Subcutaneous adipose tissue (tissue), 4 donors: ENCODE results near the gene PRKCB. TPM values are rescaled to one million over a fixed set of nuclear protein-coding genes. Genes with fewer than 3 reads are reported as not detected.

ENCODE experiments used
- total RNA-seq, 4 donors: library from RNA; depleted of rRNA; stranded (reverse); fragments of >200 nt; gene quantifications; one replicate each; pipeline ENCODE4 v1.1.0, GENCODE V29; 2016
- TF ChIP-seq, protein P1 (sequence below): fragments of 450-650 bp; IDR thresholded peaks from one replicate; pipeline ENCODE4 v1.5.1; 2016; ENCODE audit warnings: low read depth, mild to moderate bottlenecking, control low read depth, antibody characterized with exemption, moderate library complexity

Gene PRKCB
- total RNA-seq, 4 donors from 2014 or later, result 3.4 to 16.5 (median 5.7) TPM

DNA sequence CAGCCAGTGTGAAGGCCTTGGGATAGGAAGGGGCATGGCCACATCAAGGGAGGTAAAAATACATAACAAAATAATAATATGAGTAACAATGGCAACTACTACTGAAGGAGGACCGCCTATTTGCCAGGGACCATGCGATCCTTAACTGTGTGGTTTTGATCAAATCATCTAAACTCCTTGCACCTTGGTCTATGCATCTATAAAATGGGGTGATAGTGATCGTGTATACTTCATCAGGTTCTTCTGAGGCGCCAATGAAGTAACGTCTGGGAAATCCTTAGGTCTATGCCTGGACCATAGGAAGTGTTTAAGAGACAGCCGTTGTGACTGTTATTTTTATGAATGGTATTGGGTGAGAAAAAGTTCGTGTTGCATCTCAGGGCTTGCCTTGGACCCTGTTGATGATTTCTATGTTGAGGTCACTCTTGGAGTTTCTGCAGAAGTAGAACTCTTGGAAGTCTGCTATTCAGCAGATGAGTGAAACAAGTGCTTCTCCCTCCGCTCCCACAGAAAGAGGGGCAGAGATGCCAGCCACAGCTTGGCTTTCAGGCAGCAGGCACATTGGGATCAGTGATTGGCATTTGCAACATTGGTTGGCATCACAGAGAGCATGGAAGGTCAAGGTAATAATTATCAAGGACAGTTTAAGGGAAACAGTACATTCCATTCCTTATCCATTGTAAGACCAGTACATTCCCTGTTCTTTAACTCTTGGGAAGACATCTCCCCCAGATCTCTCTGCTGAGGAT, 63.1 kb downstream of the PRKCB start:
- TF ChIP-seq, protein P1, sequence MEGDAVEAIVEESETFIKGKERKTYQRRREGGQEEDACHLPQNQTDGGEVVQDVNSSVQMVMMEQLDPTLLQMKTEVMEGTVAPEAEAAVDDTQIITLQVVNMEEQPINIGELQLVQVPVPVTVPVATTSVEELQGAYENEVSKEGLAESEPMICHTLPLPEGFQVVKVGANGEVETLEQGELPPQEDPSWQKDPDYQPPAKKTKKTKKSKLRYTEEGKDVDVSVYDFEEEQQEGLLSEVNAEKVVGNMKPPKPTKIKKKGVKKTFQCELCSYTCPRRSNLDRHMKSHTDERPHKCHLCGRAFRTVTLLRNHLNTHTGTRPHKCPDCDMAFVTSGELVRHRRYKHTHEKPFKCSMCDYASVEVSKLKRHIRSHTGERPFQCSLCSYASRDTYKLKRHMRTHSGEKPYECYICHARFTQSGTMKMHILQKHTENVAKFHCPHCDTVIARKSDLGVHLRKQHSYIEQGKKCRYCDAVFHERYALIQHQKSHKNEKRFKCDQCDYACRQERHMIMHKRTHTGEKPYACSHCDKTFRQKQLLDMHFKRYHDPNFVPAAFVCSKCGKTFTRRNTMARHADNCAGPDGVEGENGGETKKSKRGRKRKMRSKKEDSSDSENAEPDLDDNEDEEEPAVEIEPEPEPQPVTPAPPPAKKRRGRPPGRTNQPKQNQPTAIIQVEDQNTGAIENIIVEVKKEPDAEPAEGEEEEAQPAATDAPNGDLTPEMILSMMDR, result no peak

GRCh38 chr16:23899869-23900268, 64.1 kb downstream of the PRKCB start:
- TF ChIP-seq, protein P1, result no peak

- TF ChIP-seq, protein P1, result no peak
Measured at GRCh38 chr16:23900480-23901177, 64.8 kb downstream of the PRKCB start.

DNA sequence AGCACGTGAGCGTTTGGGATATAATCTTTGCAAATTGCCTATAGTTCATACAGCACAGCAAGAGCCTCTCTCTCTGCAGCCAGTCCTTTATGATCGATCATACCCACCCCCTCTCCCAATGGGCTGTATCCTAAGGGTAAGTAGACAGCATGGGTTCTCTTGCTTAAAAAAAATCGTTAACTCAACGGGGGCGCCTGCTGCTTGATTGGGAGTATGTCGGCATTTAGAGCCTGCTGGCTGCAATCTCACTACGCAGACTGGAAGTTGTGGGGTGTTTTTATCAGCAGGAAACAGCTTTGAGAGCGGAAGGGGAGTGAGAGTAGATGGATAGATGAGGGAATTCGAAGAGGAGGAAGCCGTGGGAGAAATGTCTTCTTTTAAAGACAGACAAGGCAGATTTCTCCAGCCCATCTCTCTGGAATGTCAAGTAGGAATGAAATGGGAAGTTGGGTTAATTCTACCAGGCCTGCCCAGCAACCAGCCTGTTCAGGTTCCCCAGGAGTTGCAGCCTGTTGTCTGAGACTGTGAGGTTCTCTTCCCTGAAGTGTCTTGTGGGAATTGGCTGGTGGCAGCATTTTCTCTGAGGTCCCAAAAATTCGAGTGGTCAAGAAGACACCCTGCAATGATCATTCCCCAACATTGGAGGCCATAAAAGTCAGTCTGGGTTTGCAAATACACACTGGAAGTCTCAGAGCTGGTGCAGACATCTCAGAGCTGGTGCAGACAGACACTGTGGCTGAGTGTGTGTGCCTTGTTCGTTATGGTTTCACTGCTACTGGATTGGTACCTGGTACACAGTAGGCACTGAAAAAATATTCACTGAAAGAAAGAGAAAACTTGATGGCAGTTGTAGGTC, 65.6 kb downstream of the PRKCB start:
- TF ChIP-seq, protein P1, result no peak

- TF ChIP-seq, protein P1, result no peak
Measured at GRCh38 chr16:23902034-23902747, 66.4 kb downstream of the PRKCB start.

DNA sequence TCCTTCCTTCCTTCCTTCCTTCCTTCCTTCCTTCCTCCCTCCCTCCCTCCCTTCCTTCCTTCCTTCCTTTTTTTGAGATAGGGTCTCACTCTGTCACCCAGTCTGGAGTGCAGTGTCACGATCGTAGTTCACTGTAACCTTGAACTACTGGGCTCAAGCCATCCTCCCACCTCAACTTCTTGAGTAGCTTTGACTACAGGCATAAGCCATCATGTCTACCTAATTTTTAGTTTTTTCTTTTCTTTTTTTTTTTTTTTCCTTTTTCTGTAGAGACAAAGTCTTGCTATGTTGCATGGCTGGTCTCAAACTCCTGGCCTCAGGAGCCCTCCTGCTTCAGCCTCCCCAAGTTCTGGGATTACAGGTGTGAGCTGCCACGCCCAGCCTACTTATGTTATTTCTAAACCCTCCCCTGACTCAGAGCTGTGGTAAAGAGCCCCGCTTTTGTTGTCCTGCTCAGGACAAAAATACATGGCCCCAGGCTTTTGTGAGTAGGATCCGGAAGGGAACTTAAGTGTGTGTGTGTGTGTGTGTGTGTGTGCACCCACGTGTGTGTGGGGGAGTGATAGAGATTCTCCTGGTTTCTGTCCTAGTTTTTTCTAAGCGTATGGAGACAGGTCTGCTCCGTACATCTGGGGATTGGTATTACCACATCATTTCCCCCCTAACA, 67.1 kb downstream of the PRKCB start:
- TF ChIP-seq, protein P1, result no peak
